ENCODE results near the gene PLA2G4E. TPM values are rescaled to one million over a fixed set of nuclear protein-coding genes. Genes with fewer than 3 reads are reported as not detected.

PLA2G4E gene
- total and polyA plus RNA-seq, 2 experiments from 2014 or later = not detected

- TF ChIP-seq CTCF (conservative IDR thresholded peaks at IDR 0.05; ENCODE audit: low read depth in 2 of 2) = no peak
- no peak for TF ChIP-seq POLR2AphosphoS5 (IDR thresholded peaks at IDR 0.05; ENCODE audit: low read depth)
- TF ChIP-seq EZH2phosphoT487 (IDR thresholded peaks at IDR 0.05; ENCODE audit: unreplicated experiment) = no peak
Observed at GRCh38 chr15:42021593-42021992, 751 bp upstream of the PLA2G4E start (continued).

GRCh38 chr15:42018306-42019224 is 2.3 kb downstream of the PLA2G4E start:
- TF ChIP-seq ZNF114 (CRISPR knock-in tag; IDR thresholded peaks at IDR 0.05) (no peak), CTCF (conservative IDR thresholded peaks at IDR 0.05; ENCODE audit: low read depth in 2 of 2) (peak in 1 of 2 experiments; percentile 20; a peak in 1 of 4 replicates)
- Histone ChIP-seq H3K27ac (ENCODE audit: low read depth) (no peak overlapping the region), H3K27me3 (ENCODE audit: insufficient read depth) (no peaks in the 10 kb centered on the region), H3F3A (replicated peaks; ENCODE audit: low read depth) (no peaks in the 10 kb centered on the region), H2AFZ (no peak overlapping the region), H3K4me3 (no peak overlapping the region), H3K79me2 (replicated peaks; ENCODE audit: insufficient read depth) (no peaks in the 10 kb centered on the region), H3K9me2 (ENCODE audit: insufficient read depth) (no peaks in the 10 kb centered on the region), H3K36me3 (ENCODE audit: insufficient read depth) (no peaks in the 10 kb centered on the region), H3K4me2 (no peak overlapping the region), H4K20me1 (replicated peaks; ENCODE audit: insufficient read depth) (no peaks in the 10 kb centered on the region), H3K4me1 (ENCODE audit: insufficient read depth) (no peaks in the 10 kb centered on the region)
- H3K27me3 Mint-ChIP-seq (ENCODE audit: insufficient read depth, low read depth, poor library complexity) = peaks cover 3% of the 10 kb centered on the region
- H3K27ac Mint-ChIP-seq = no peak overlapping the region; the same call in 1 of the 2 replicates
- no peaks in the 10 kb centered on the region; the same call in 2 of the 3 replicates for H3K4me1 Mint-ChIP-seq
- no peak for ATAC-seq
- H3K4me3 Mint-ChIP-seq = no peak overlapping the region
- peaks cover 15% of the 10 kb centered on the region for H3K36me3 Mint-ChIP-seq (ENCODE audit: low read depth)
- peaks cover 29% of the 10 kb centered on the region for H3K9me3 Mint-ChIP-seq
- no peak for DNase-seq (ENCODE audit: low spot score)

- ATAC-seq (no peak), DNase-seq (ENCODE audit: low spot score) (no peak)
- Mint-ChIP-seq H3K9me3 (peaks cover 13% of the 10 kb centered on the region), H3K27ac (no peak overlapping the region), H3K4me1 (peaks cover 6% of the 10 kb centered on the region), H3K4me3 (no peak overlapping the region), H3K36me3 (ENCODE audit: low read depth) (peaks cover 3% of the 10 kb centered on the region; the same call in 1 of the 3 replicates), H3K27me3 (ENCODE audit: insufficient read depth, low read depth, poor library complexity) (peaks cover 7% of the 10 kb centered on the region)
- Histone ChIP-seq H3K9me2 (ENCODE audit: insufficient read depth) (no peaks in the 10 kb centered on the region), H3K27ac (ENCODE audit: low read depth) (no peak overlapping the region), H2AFZ (no peak overlapping the region), H3F3A (replicated peaks; ENCODE audit: low read depth) (no peaks in the 10 kb centered on the region), H3K4me2 (no peak overlapping the region), H4K20me1 (replicated peaks; ENCODE audit: insufficient read depth) (no peaks in the 10 kb centered on the region), H3K4me3 (no peak overlapping the region), H3K79me2 (replicated peaks; ENCODE audit: insufficient read depth) (no peaks in the 10 kb centered on the region), H3K36me3 (ENCODE audit: insufficient read depth) (no peaks in the 10 kb centered on the region), H3K4me1 (ENCODE audit: insufficient read depth) (no peaks in the 10 kb centered on the region), H3K27me3 (ENCODE audit: insufficient read depth) (no peaks in the 10 kb centered on the region)
- TF ChIP-seq REST (IDR thresholded peaks at IDR 0.05; ENCODE audit: unreplicated experiment) = no peak
Observed at GRCh38 chr15:42016971-42017370, 3.9 kb downstream of the PLA2G4E start.
